Activated CD4-positive, alpha-beta T cell treated with anti-CD3 and anti-CD28 coated beads, Interleukin-2, Interleukin-4, amounts not matched to agents 100 ng/mL and 50 ng/mL, durations not matched to agents 16 hours and 8 hours (primary cell): ENCODE data around the gene PDK1.
"Not testable (repeated sequence)": the region's sequence is repeated elsewhere in the genome, so short reads cannot be mapped to it uniquely, and the experiment has no call there.

Experiments used
- DNase-seq: peaks from one replicate; pipeline ENCODE4 v3.0.0-alpha.2; 2020; ENCODE audit warnings: low spot score

PDK1 gene

DNA sequence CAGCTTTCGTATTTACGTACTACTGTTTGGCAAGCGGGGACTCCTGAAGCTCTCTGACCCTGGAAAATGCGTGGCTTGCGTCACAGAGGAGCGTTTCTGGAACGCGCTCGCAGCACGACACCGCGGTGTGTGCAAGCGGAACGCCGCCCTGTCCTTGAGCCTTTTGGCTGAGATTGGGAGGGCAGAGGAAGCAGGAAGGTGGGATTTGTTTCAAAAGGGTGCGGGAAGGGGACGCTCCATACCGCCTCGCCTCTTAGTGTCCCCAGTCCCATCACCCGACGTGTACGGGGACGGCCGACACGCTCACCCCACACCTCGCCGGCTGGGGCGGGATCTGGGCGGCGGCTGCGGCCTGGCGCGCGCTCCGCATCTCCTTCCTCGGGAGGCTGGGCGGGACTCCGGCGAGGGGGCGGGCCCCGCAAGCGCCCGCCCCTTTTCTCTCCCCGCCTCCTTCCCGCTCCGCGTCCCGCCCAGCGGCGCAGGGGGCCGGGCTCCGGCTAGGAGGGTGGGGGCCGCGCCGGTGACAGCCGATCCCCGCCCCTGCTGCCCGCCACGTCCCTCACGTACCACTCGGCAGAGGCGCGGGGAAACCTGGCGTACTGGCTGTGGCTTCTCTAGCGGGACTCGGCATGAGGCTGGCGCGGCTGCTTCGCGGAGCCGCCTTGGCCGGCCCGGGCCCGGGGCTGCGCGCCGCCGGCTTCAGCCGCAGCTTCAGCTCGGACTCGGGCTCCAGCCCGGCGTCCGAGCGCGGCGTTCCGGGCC lies at the start of gene PDK1:
Gene PDK1, plus strand, starts transcription at position 569 of the 762 bp plus-strand sequence. Its CDS starts 61 bp downstream, at position 630.
- DNase-seq = peak; percentile 91

DNA sequence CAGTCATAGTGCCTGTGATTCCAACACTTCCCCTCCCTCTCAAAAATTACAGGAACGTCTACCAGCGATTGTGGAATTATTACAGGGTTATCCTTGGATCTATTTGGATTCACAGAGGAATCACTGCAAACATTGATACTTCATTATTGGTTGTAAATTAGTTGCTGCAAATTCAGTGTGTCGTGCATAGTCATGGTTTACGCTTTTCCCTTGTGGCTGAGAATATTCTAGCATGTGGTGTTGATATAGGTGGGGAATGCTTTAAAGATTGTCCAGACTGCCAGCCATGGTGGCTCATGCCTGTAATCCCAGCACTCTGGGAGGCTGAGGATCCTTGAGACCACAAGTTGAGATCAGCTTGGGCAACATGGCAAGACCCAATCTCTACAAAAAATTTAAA lies 48.7 kb upstream of the PDK1 start:
- no peak for DNase-seq

DNA sequence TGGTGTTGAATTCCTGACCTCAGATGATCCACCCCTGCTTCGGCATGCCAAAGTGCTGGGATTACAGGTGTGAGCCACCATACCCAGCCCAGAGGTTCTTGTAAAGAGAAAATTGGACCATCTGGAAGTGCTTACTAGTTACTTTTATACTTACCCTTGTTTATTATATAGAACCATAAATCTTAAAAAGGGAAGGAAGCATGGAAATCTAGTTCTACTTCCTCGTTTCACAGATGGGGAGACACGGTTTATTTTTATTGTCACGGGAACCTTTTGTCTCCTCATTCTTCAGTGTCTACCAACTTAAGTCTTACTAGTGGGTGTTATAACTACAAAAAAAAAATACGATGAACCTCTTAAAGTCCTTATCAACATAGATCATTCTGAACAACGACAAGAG lies 45.8 kb upstream of the PDK1 start:
- no peak for DNase-seq

DNA sequence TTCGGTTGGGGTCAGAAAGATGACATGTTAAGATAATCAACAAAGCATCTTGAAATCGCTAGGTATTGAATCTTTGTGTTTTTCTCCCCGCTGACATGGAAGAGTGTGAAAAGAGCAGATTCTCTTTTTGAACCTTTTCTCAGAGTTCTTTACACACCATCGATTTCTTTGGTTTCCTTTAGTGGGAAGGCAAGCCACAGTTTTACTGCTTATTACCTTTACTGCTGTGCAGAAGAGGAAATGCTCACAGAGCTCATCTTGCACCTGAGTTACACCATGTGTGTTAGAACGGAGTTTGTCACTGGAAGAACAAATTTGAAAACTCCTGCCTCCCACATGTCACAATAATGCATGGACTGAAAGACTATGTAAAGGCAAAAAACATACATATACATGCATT lies 45.3 kb upstream of the PDK1 start:
- no peak for DNase-seq

DNA sequence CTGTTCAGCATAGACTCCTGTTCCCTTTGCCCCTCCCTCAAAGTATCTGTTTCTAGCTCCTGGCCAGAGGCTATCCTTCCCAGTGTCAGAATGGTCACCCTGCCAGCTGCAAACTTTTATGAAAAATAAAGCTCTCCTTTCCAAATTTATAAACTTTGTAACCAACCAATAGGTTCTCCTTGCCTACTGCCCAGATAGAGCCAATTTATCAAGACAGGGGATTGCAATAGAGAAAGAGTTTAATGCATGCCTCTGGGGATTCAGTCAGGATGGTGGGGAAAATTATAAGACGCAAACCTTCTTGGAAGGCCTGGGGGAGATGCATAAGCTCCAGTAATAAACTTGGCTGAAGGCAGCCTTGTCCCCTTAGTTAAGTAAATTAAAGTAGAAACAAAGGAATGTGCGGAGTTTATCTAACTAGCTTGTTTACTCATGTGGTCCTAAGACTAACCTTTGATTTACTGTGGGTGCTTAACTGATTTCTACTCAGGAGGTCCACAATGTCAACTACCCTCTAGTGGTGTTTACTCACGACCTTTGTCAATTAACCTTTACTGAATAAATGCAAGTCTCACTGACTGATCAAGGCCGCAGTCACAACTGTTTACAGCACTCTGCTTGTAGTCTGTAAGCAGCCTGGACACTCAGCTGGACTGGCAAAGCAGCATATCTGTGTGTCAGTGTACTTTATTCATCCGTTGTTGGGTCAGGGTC lies 42.9 kb upstream of the PDK1 start:
- DNase-seq = no peak

DNA sequence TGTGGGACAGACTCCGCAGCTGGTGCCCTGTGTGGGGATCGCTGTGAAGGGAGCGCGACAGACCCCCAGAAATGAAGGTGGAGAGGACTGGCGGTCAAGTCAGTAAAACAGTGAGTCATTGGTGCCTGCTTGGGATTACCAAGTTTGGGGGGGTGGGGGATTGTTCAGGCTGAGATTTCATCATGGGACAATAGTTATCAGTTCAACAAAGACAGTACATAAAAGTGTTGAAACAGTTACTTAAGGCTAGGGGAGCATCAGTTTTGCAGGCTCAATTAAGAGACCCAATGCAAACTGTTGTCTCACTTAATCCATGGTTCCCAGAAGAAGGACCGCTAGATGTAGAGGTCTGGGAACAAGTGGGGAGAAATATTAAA lies 42.4 kb upstream of the PDK1 start:
- no peak for DNase-seq

DNA sequence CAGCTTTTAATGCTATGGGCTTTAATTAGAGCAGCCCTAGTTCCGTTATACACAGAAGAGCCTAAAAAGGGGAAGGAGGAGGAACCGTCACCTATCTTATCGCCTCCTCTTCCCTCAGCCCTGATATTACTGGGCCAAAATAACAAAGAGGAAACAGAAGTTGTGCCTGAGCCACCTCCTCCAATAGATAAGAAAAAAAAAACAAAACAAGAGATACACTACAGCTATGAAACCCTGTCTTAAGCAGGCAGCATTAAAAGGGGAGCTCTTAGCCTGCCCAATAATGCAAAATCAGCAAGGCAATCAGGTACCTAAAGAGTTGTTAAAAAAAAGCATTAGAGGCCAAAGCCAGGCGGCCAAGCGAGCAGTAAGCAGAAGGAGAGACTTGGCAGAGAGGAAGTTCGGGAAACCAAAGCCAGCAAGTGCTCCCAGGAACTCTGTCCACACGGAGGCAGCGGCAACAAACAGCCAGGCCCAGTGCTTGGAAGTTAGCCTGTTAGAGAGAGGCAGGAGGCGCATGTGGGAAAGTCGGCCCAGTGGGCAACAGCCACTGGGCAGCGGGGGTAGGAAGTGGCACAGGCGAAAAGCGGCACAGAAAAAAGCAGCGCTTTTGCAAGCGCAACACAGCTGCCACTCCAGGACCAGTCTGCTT lies 41.8 kb upstream of the PDK1 start:
- no peak for DNase-seq

DNA sequence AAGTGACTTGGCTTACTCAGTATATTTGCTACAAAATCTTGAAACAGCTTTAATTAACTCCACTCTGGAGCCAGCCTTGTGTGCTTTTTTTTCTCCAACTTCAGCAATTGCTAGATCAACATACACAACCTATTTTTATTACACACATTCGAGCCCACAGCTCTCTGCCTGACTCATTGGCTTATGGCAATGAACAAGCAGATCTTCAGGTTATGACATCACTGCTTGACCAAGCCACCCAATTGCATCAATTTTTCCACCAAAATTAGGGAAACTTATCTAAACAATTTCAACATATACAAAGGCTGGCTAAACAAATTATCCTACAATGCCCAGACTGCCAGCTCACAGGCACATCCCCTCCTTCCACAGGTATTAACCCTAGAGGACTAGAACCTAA lies 39.6 kb upstream of the PDK1 start:
- DNase-seq = no peak

DNA sequence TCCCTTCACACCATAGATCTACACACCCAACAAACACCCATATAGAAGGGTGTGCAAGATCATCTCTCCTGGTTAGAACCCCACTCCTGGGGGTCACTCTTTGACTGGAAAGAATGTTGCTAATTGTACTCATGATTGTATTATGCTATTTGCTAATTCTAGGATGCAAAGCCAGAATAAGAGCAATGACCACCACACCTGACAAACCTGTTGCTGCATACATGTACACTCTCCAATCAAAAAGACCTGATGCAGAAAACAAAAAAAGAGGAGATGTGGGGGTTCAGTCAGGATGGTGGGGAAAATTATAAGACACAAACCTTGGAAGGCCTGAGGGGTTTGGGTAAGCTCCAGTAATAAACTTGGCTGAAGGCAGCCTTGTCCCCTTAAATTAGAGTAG lies 36.9 kb upstream of the PDK1 start:
- DNase-seq = no peak

DNA sequence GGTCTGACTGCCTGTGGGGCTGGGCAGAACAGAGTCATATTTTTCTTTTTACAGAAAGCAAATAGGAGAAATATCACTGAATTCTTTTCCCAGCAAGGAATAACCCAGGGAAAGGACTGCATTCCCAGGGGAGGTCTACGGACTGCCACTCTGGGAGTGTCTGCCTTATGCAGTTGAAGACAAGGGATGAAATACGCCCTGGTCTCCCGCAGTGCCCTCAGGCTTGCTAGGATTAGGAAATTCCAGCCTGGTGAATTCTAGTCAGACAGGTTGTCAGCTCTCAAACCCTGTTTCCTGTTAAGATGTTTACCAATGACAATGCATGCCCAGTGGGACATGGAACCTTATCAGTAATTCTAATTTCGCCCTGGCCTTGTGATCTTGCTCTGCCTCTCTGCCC lies 30.3 kb upstream of the PDK1 start:
- DNase-seq = no peak

DNA sequence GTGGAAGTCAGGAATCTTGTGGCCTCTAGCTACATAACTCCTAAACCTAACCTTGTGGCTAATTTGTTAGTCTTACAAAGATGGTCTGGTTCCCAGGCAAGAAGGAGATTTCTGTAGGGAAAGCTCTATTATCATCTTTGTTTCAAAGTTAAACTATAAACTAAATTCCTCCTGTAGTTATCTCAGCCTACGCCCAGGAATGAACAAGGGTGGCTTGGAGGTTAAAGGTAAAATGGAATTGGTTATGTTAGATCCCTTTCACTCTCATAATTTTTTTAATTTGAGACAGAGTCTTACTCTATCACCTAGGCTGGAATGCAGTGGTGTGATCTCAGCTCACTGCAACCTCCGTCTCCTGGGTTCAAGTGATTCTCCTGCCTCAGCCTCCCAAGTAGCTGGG lies 24.6 kb upstream of the PDK1 start:
- no peak for DNase-seq

DNA sequence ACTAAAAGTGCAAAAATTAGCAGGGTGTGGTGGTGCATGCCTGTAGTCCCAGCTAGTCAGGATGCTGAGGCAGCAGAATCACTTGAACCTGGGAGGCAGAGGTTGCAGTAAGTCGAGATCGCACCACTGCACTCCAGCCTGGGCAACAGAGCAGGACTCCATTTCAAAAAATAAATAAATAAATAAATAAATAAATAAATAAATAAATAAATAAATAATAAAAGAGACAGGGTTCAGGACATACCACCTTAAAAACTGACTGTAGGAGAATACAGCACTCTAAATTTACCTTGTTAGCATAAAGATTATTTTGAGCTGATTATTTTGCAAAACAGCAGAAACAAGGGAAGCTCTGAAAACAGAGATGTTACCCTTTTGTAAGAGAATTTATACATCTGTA lies 23.4 kb upstream of the PDK1 start:
- not testable (repeated sequence) for DNase-seq

DNA sequence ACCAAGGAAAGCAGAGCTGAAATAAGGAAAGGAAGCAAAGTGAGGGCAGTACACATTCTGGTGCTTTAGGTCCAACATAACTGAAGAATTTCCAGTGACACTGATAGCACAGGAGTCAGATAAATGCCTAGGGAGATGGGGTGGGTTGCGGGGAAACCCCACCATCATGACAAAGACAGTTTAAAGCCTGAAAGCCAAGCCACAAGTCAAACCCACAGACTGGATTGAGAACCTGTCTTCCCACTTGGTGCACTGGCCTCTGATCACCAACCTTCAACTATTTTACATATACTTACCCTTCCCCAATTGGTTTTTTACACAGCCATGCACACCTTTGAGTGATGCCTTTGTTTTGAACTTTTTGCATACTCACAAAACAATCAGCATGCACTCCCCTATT lies 22.2 kb upstream of the PDK1 start:
- no peak for DNase-seq

DNA sequence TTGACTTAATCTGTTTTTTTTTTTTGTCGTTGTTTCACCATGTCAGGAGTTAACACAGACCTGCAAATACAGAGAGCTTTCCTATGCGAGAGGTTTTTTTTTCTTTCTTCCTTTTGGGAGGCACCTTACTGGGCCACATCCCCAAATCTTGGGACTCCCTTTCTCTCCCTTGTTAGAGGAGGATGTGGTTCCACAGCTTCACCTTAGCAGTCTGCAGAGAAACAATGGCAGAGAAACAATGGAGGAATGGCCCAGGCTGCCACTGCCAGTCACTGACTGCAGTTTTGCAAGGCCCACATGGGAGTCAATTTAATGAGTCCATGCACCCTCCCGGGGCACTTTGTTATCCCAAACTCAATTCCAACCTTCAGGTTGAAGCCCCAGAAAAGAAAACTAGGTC lies 20.8 kb upstream of the PDK1 start:
- DNase-seq = no peak

DNA sequence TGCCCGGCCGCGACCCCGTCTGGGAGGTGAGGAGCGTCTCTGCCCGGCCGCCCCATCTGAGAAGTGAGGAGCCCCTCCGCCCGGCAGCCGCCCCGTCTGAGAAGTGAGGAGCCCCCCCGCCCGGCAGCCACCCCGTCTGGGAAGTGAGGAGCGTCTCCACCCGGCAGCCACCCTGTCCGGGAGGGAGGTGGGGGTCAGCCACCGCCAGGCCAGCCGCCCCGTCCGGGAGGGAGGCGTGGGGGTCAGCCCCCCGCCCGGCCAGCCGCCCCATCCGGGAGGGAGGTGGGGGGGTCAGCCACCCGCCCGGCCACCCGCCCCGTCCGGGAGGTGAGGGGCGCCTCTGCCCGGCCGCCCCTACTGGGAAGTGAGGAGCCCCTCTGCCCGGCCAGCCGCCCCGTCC lies 18.0 kb upstream of the PDK1 start:
- not testable (repeated sequence) for DNase-seq

DNA sequence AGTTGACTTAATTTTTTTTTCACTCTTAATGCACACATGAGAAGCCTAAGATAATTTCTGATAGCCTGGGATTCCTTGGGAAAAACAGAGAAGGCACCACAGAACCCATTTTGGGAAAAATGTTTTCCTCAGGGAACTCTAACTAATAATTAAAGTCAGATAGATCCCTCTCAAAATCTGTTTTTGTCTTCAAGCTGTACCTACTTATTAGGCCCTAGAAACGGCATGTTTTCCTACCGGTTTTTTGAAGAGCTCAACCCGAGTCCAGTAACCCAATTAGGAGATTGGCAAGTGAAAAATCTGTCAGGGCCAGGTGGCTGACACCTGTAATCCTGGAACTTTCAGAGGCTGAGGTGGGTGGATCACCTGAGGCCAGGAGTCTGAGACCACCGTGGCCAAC lies 16.1 kb upstream of the PDK1 start:
- DNase-seq = no peak

DNA sequence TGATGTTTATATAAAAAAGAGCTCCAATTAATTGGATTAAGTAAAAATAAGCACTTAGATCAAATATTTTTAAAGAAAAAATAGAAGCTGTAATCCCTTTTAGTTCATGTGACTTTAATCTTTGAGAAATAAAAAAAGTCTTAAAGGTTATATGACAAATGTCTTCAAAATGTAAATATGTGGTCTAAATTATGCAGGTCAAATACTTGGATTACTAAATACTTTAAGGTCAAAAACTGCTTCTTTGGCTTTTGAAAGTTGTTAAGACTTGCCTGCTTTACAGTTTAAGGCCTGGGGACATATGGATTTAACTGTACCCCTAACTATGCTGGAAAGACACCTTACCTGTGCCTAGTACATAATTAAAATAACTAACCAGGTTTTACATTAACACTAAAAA lies 15.5 kb upstream of the PDK1 start:
- DNase-seq = no peak

DNA sequence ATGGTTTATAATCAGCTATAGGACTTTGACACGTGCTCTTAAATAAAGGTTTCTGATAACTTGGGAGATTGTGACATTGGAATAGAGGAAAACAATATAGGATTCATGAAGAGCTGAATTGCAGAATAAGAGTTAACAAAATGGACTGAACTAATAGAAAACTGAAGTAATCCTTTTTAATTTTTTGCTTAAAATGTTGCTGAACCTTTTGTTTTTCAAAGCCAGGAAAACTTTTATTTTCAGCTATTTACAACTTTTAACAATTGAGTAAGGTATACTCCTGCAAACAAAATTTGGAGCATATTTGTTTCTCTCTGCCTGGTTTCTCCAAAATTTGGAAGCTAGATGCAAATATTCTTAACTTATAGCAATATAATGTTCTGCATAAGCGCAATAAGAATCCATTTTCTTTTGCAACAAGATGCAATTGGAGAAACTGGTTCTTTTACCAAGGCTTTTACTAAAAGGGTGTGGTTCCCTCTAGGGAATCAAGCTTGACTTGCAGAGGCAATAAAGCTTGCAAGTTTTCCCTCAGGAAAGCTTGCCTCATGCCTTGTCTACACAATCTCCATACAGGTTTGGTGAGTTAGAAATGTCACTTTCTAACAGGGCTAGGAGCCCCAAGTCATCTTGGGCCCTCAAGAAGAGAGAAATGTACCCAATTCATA lies 10.3 kb upstream of the PDK1 start:
- no peak for DNase-seq

DNA sequence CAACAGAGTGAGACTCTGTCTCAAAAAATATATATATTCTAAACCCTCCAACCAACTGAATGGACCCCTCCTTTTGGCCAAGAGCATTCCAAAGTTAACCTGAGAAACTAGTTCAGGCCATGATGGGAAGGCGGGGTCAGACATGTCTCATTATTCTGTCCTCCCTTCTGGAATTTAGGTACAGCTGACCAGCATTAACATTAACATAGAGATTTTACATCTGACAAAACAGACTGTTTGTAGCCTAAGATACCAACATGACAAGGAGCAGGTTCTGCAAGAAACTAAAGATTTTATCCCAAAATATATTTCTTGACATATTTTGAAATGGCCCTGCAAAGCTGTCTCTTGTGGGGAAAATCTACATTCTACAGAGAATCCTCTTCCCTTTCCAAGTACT lies 6.8 kb upstream of the PDK1 start:
- no peak for DNase-seq

DNA sequence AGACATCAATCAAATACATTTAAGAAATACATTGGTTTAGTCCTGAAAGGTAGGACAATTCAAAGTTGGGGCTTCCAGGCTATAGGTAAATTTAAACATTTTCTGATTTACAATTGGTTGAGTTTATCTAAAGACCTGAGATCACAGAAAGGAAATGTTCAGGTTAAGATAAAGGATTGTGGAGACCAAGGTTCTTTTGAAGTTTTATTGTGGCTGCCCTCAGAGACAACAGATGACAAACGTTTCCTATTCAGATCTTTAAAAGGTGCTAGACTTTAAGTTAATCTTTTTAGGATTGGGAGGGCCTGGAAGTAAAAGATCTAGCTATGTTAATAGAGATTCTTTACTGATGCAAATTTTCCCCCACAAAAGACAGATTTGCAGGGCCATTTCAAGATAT lies 6.1 kb upstream of the PDK1 start:
- not testable (repeated sequence) for DNase-seq

DNA sequence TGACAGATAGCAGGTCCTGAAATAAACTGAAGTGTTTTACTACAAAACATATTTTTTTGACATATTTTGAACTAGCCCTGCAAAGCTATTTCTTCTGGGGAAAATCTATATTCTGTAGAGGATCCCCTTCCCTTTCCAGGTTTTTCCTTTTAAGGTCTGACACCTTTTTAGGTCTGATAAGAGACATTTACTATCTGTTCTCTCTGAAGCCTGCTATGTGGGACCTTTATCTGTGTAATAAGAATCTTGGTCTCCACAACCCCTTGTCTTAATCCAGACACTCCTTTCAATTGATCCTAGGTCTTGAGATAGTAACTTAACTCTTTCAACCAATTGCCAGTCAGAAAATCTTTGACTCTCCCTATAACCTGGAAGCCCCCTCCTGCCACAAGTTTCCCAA lies 5.5 kb upstream of the PDK1 start:
- no peak for DNase-seq

DNA sequence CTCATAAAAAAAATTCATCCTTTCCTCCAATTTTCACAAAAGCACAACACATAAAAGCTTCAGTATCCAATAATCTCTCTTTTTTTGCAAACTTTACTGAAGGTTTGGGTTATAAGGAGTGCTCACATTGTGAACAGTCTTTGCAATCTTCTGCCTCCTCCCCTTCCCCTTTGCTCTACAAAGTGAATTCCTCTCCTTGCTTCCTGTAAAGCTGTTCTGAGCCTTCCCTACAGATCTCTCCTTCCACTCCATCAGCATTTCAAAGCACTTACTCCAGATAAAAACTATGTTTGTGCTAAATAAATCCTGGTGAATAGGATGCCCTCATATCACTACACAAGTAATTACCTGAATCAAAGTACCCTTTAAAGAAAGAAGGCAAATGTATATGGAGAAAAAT lies 4.6 kb upstream of the PDK1 start:
- DNase-seq = no peak
